HG03575 (cell line): Measurements from ENCODE around the gene RC3H1.
"Not testable (repeated sequence)": the region's sequence is repeated elsewhere in the genome, so short reads cannot be mapped to it uniquely, and the experiment has no call there.

Experiments used
- ATAC-seq: cut with Tn5 transposase; IDR thresholded peaks from one replicate; pipeline ENCODE4 v1.9.1; 2021; ENCODE audit not compliant: unreplicated experiment, insufficient number of reproducible peaks, low FRiP score; ENCODE audit errors: extremely low read depth

Gene RC3H1

GRCh38 chr1:173965896-173966295 lies 56.3 kb downstream of the RC3H1 start:
- ATAC-seq = not testable (repeated sequence)

- ATAC-seq = no peak
Observed at GRCh38 chr1:173963477-173963876, 58.7 kb downstream of the RC3H1 start.

- ATAC-seq = no peak
Observed at GRCh38 chr1:173960625-173961024, 61.5 kb downstream of the RC3H1 start.

- ATAC-seq = no peak
Observed at GRCh38 chr1:173954179-173954578, 68.0 kb downstream of the RC3H1 start.

- no peak for ATAC-seq
Observed at GRCh38 chr1:173948594-173948993, 73.6 kb downstream of the RC3H1 start.

- no peak for ATAC-seq
Observed at GRCh38 chr1:173946380-173946921, 75.7 kb downstream of the RC3H1 start.

- no peak for ATAC-seq
Observed at GRCh38 chr1:173937062-173937461, 85.1 kb downstream of the RC3H1 start.

- no peak for ATAC-seq
Observed at GRCh38 chr1:173934440-173934839, 87.7 kb downstream of the RC3H1 start.

- not testable (repeated sequence) for ATAC-seq
Observed at GRCh38 chr1:173930541-173930940, 91.6 kb downstream of the RC3H1 start.

GRCh38 chr1:173925306-173926242 lies 96.6 kb downstream of the RC3H1 start:
- ATAC-seq = no peak

GRCh38 chr1:173920861-173921260 lies 101.3 kb downstream of the RC3H1 start:
- ATAC-seq = no peak

GRCh38 chr1:173917635-173918493 lies 104.3 kb downstream of the RC3H1 start:
- ATAC-seq = no peak

- no peak for ATAC-seq
Observed at GRCh38 chr1:173917149-173917548, 105.0 kb downstream of the RC3H1 start, which contains the start of gene SERPINC1. Gene SERPINC1 (minus strand): TSS chr1:173917327. CDS start chr1:173917259, 68 bp downstream.

- ATAC-seq = no peak
Observed at GRCh38 chr1:173916667-173917066, 105.5 kb downstream of the RC3H1 start.

GRCh38 chr1:173915596-173915995 lies 106.6 kb downstream of the RC3H1 start:
- no peak for ATAC-seq

GRCh38 chr1:173914366-173914871 lies 107.7 kb downstream of the RC3H1 start:
- no peak for ATAC-seq

GRCh38 chr1:173913111-173913510 lies 109.0 kb downstream of the RC3H1 start:
- no peak for ATAC-seq

GRCh38 chr1:173903827-173904531 lies 118.2 kb downstream of the RC3H1 start:
- no peak for ATAC-seq

GRCh38 chr1:173900992-173901391 lies 121.2 kb downstream of the RC3H1 start:
- ATAC-seq = no peak
